ENCODE data around the gene FANK1.
A peak's percentile ranks its signal among the peaks of the same experiment; 100 is the strongest.

Gene FANK1

GRCh38 chr10:126001576-126001975 is 105.2 kb downstream of the FANK1 start:
- H3K4me1 Mint-ChIP-seq, result no peaks in the 10 kb centered on the region
- no peaks in the 10 kb centered on the region for H3K36me3 Mint-ChIP-seq
- no peak overlapping the region for H3K4me3 Mint-ChIP-seq
- no peak overlapping the region for H3K27ac Mint-ChIP-seq
- ATAC-seq (replicated peaks) (no peak), DNase-seq (no peak)
- H3K9me3 Mint-ChIP-seq, result no peaks in the 10 kb centered on the region
- H3K27me3 Mint-ChIP-seq, result peaks cover 7% of the 10 kb centered on the region in 2 donors

GRCh38 chr10:126004752-126005151 is 108.4 kb downstream of the FANK1 start:
- H3K4me1 Mint-ChIP-seq, result peaks cover 0 to 12% of the 10 kb centered on the region in 2 donors
- H3K4me3 Mint-ChIP-seq, result no peak overlapping the region
- H3K27ac Mint-ChIP-seq, result no peak overlapping the region
- H3K27me3 Mint-ChIP-seq, result peaks cover 0 to 7% of the 10 kb centered on the region in 2 donors
- no peak for ATAC-seq (replicated peaks)
- H3K36me3 Mint-ChIP-seq, result no peaks in the 10 kb centered on the region
- peaks cover 0 to 2% of the 10 kb centered on the region in 2 donors for H3K9me3 Mint-ChIP-seq
- no peak for DNase-seq

- peaks cover 0 to 4% of the 10 kb centered on the region in 2 donors for H3K9me3 Mint-ChIP-seq
- H3K4me1 Mint-ChIP-seq, result peaks cover 0 to 12% of the 10 kb centered on the region in 2 donors
- no peaks in the 10 kb centered on the region for H3K36me3 Mint-ChIP-seq
- no peak for DNase-seq
- no peak overlapping the region for H3K4me3 Mint-ChIP-seq
- H3K27ac Mint-ChIP-seq, result no peak overlapping the region
- no peak for ATAC-seq (replicated peaks)
- no peaks in the 10 kb centered on the region for H3K27me3 Mint-ChIP-seq
These were observed 109.9 kb downstream of the FANK1 start for GRCh38 chr10:126006264-126006663.

GRCh38 chr10:126006906-126007305 is 110.5 kb downstream of the FANK1 start:
- Mint-ChIP-seq H3K4me1 (peaks cover under 1 to 12% of the 10 kb centered on the region in 2 donors), H3K27me3 (peaks cover 0 to under 1% of the 10 kb centered on the region in 2 donors), H3K27ac (no peak overlapping the region), H3K4me3 (no peak overlapping the region), H3K9me3 (peaks cover 0 to 4% of the 10 kb centered on the region in 2 donors), H3K36me3 (no peaks in the 10 kb centered on the region)
- DNase-seq (no peak), ATAC-seq (replicated peaks) (no peak)

- peaks cover 0 to 4% of the 10 kb centered on the region in 2 donors for H3K27me3 Mint-ChIP-seq
- H3K4me3 Mint-ChIP-seq, result no peak overlapping the region
- peaks cover 7 to 18% of the 10 kb centered on the region in 2 donors for H3K4me1 Mint-ChIP-seq
- H3K9me3 Mint-ChIP-seq, result peaks cover 0 to 4% of the 10 kb centered on the region in 2 donors
- ATAC-seq (replicated peaks) (no peak), DNase-seq (no peak)
- no peaks in the 10 kb centered on the region for H3K36me3 Mint-ChIP-seq
- H3K27ac Mint-ChIP-seq, result no peak overlapping the region
These were observed 113.3 kb downstream of the FANK1 start for GRCh38 chr10:126009650-126010049.

GRCh38 chr10:126011995-126012394 is 115.6 kb downstream of the FANK1 start:
- no peak for ATAC-seq (replicated peaks)
- Mint-ChIP-seq H3K9me3 (peaks cover 0 to 4% of the 10 kb centered on the region in 2 donors), H3K4me1 (peaks cover 7 to 18% of the 10 kb centered on the region in 2 donors), H3K27ac (no peak overlapping the region), H3K4me3 (no peak overlapping the region), H3K36me3 (no peaks in the 10 kb centered on the region), H3K27me3 (peaks cover 0 to 5% of the 10 kb centered on the region in 2 donors)
- DNase-seq, result no peak

GRCh38 chr10:126012485-126012884 is 116.1 kb downstream of the FANK1 start:
- H3K9me3 Mint-ChIP-seq, result peaks cover 0 to 4% of the 10 kb centered on the region in 2 donors
- H3K27ac Mint-ChIP-seq, result no peak overlapping the region
- peaks cover 0 to 9% of the 10 kb centered on the region in 2 donors for H3K27me3 Mint-ChIP-seq
- H3K4me1 Mint-ChIP-seq, result peaks cover 7 to 18% of the 10 kb centered on the region in 2 donors
- no peak for DNase-seq
- H3K36me3 Mint-ChIP-seq, result no peaks in the 10 kb centered on the region
- ATAC-seq (replicated peaks), result no peak
- H3K4me3 Mint-ChIP-seq, result no peak overlapping the region

- peak in 1 of 2 donors; percentile 43 for ATAC-seq (replicated peaks)
- Mint-ChIP-seq H3K27ac (no peak overlapping the region), H3K4me3 (no peak overlapping the region), H3K27me3 (peaks cover 0 to 9% of the 10 kb centered on the region in 2 donors), H3K36me3 (no peaks in the 10 kb centered on the region), H3K9me3 (peaks cover 0 to 4% of the 10 kb centered on the region in 2 donors), H3K4me1 (peaks cover 7 to 11% of the 10 kb centered on the region in 2 donors)
- DNase-seq, result no peak
These were observed 117.3 kb downstream of the FANK1 start for GRCh38 chr10:126013489-126014281.

- Mint-ChIP-seq H3K9me3 (peaks cover 0 to 4% of the 10 kb centered on the region in 2 donors), H3K27me3 (peaks cover 0 to 9% of the 10 kb centered on the region in 2 donors), H3K36me3 (no peaks in the 10 kb centered on the region), H3K27ac (no peak overlapping the region), H3K4me3 (no peak overlapping the region), H3K4me1 (peaks cover 6 to 7% of the 10 kb centered on the region in 2 donors)
- no peak for DNase-seq
- ATAC-seq (replicated peaks), result no peak
These were observed 117.9 kb downstream of the FANK1 start for GRCh38 chr10:126014309-126014708.

- Mint-ChIP-seq H3K4me3 (no peak overlapping the region), H3K36me3 (no peaks in the 10 kb centered on the region), H3K9me3 (peaks cover 0 to 2% of the 10 kb centered on the region in 2 donors), H3K27ac (no peak overlapping the region), H3K4me1 (peaks cover 6 to 7% of the 10 kb centered on the region in 2 donors), H3K27me3 (peaks cover 0 to 13% of the 10 kb centered on the region in 2 donors)
- DNase-seq (no peak), ATAC-seq (replicated peaks) (no peak)
These were observed 119.0 kb downstream of the FANK1 start for GRCh38 chr10:126015413-126015812.

GRCh38 chr10:126016156-126016805 is 119.9 kb downstream of the FANK1 start:
- Mint-ChIP-seq H3K9me3 (no peaks in the 10 kb centered on the region), H3K27me3 (peaks cover 0 to 13% of the 10 kb centered on the region in 2 donors), H3K4me3 (no peak overlapping the region), H3K36me3 (no peaks in the 10 kb centered on the region), H3K27ac (no peak overlapping the region), H3K4me1 (peaks cover 6 to 7% of the 10 kb centered on the region in 2 donors)
- DNase-seq (no peak), ATAC-seq (replicated peaks) (no peak)

- H3K4me1 Mint-ChIP-seq, result peaks cover 6 to 7% of the 10 kb centered on the region in 2 donors
- H3K36me3 Mint-ChIP-seq, result no peaks in the 10 kb centered on the region
- peaks cover 0 to 12% of the 10 kb centered on the region in 2 donors for H3K27me3 Mint-ChIP-seq
- DNase-seq, result no peak
- no peaks in the 10 kb centered on the region for H3K9me3 Mint-ChIP-seq
- H3K27ac Mint-ChIP-seq, result no peak overlapping the region
- no peak overlapping the region for H3K4me3 Mint-ChIP-seq
- no peak for ATAC-seq (replicated peaks)
These were observed 120.5 kb downstream of the FANK1 start for GRCh38 chr10:126016882-126017281.

- H3K9me3 Mint-ChIP-seq, result no peaks in the 10 kb centered on the region
- ATAC-seq (replicated peaks), result no peak
- peaks cover 5 to 6% of the 10 kb centered on the region in 2 donors for H3K4me1 Mint-ChIP-seq
- no peak for DNase-seq
- H3K27me3 Mint-ChIP-seq, result peaks cover 0 to 9% of the 10 kb centered on the region in 2 donors
- H3K36me3 Mint-ChIP-seq, result no peaks in the 10 kb centered on the region
- no peak overlapping the region for H3K27ac Mint-ChIP-seq
- no peak overlapping the region for H3K4me3 Mint-ChIP-seq
These were observed 121.7 kb downstream of the FANK1 start for GRCh38 chr10:126017961-126018560.

- Mint-ChIP-seq H3K9me3 (no peaks in the 10 kb centered on the region), H3K4me3 (no peak overlapping the region), H3K27ac (no peak overlapping the region), H3K27me3 (peaks cover 11 to 13% of the 10 kb centered on the region in 2 donors), H3K4me1 (no peaks in the 10 kb centered on the region), H3K36me3 (peaks cover 2 to 5% of the 10 kb centered on the region in 2 donors)
- ATAC-seq (replicated peaks) (no peak), DNase-seq (no peak)
These were observed 125.6 kb downstream of the FANK1 start for GRCh38 chr10:126021833-126022500.
